Stimulated activated CD8-positive, alpha-beta memory T cell treated with anti-CD3 and anti-CD28 coated beads, Interleukin-15, amount 100 ng/mL, for 24 hours (primary cell): Measurements from ENCODE around the gene AGAP2.
"Not testable (repeated sequence)": the region's sequence is repeated elsewhere in the genome, so short reads cannot be mapped to it uniquely, and the experiment has no call there.

ENCODE experiments used
- DNase-seq: peaks from one replicate; pipeline ENCODE4 v3.0.0-alpha.2; 2020; ENCODE audit warnings: low read depth

Gene AGAP2

GRCh38 chr12:57738661-57739237, at the start of gene AGAP2:
Gene AGAP2, minus strand, starts transcription at chr12:57738742. Its CDS starts 496 bp downstream, at chr12:57738246.
- no peak for DNase-seq

- DNase-seq = no peak
These were observed 45.3 kb upstream of the AGAP2 start for GRCh38 chr12:57783861-57784260.

GRCh38 chr12:57783466-57783801, 44.9 kb upstream of the AGAP2 start:
- DNase-seq = no peak

- peak; percentile 93 for DNase-seq
These were observed 44.3 kb upstream of the AGAP2 start, which contains the start of gene TSFM for GRCh38 chr12:57782608-57783465. Gene TSFM, plus strand, starts transcription at chr12:57782787. Its CDS starts 15 bp downstream, at chr12:57782802.

GRCh38 chr12:57782243-57782607, 43.7 kb upstream of the AGAP2 start:
- DNase-seq = no peak

GRCh38 chr12:57781801-57782200, 43.3 kb upstream of the AGAP2 start:
- no peak for DNase-seq

GRCh38 chr12:57781244-57781643, 42.7 kb upstream of the AGAP2 start:
- DNase-seq = no peak

GRCh38 chr12:57780284-57780897, 41.8 kb upstream of the AGAP2 start:
- no peak for DNase-seq

GRCh38 chr12:57779736-57780135, 41.2 kb upstream of the AGAP2 start:
- DNase-seq = no peak

- no peak for DNase-seq
These were observed 39.4 kb upstream of the AGAP2 start for GRCh38 chr12:57777911-57778310.

GRCh38 chr12:57777367-57777766, 38.8 kb upstream of the AGAP2 start:
- no peak for DNase-seq

GRCh38 chr12:57776247-57776587, 37.7 kb upstream of the AGAP2 start:
- DNase-seq = no peak

- DNase-seq = no peak
These were observed 37.2 kb upstream of the AGAP2 start for GRCh38 chr12:57775563-57776246.

GRCh38 chr12:57775044-57775443, 36.5 kb upstream of the AGAP2 start:
- no peak for DNase-seq

- not testable (repeated sequence) for DNase-seq
These were observed 36.1 kb upstream of the AGAP2 start for GRCh38 chr12:57774634-57775033.

- no peak for DNase-seq
These were observed 34.1 kb upstream of the AGAP2 start, which contains the start of gene EEF1AKMT3 for GRCh38 chr12:57772429-57773322. Gene EEF1AKMT3, plus strand, starts transcription at chr12:57772614. Its CDS starts 111 bp downstream, at chr12:57772725.

- DNase-seq = peak; percentile 77
These were observed 33.4 kb upstream of the AGAP2 start, which contains the start of gene METTL1 for GRCh38 chr12:57771873-57772428. Gene METTL1, minus strand, starts transcription at chr12:57772105. Its CDS starts 22 bp downstream, at chr12:57772083.

GRCh38 chr12:57771236-57771872, 32.8 kb upstream of the AGAP2 start:
- no peak for DNase-seq

GRCh38 chr12:57770734-57771133, 32.2 kb upstream of the AGAP2 start:
- DNase-seq = no peak

- DNase-seq = no peak
These were observed 31.1 kb upstream of the AGAP2 start for GRCh38 chr12:57769594-57769993.

- DNase-seq = no peak
These were observed 29.3 kb upstream of the AGAP2 start for GRCh38 chr12:57767876-57768275.
